Activated CD8-positive, alpha-beta T cell treated with anti-CD3 and anti-CD28 coated beads for 36 hours (primary cell): ENCODE measurements around the gene PCGF3. TPM values are rescaled to one million over a fixed set of nuclear protein-coding genes. Genes with fewer than 3 reads are reported as not detected.
A peak's percentile ranks its signal among the peaks of the same experiment; 100 is the strongest.

Source experiments
- ATAC-seq: fragments of 200-7000 bp; cut with Tn5 transposase; one replicate; pipeline ENCODE4 v1.10.0; 2021; ENCODE audit warnings: mild to moderate bottlenecking, moderate library complexity
- CTCF ChIA-PET: fragments of 350-600 bp; sonication (Branson Sonifier 250); formaldehyde crosslinking; loops from one replicate; lab custom pipeline; 2021; ENCODE audit warnings: antibody characterized with exemption; lab: Charles Lee
- POLR2A ChIA-PET: fragments of 350-600 bp; sonication (Branson Sonifier 250); formaldehyde crosslinking; loops from one replicate; lab custom pipeline; 2021; ENCODE audit warnings: antibody characterized with exemption; lab: Charles Lee
- DNase-seq: peaks from one replicate; pipeline ENCODE4 v3.0.0-alpha.2; 2020
- H3K27ac Mint-ChIP-seq: one replicate; pipeline ENCODE4 v1.8.0; 2021; ENCODE audit warnings: mild to moderate bottlenecking, mixed read lengths
- H3K27me3 Mint-ChIP-seq: one replicate; pipeline ENCODE4 v1.8.0; 2021; ENCODE audit warnings: mixed read lengths
- H3K36me3 Mint-ChIP-seq: one replicate; pipeline ENCODE4 v1.8.0; 2021; ENCODE audit warnings: low read depth, mixed read lengths
- H3K4me1 Mint-ChIP-seq: one replicate; pipeline ENCODE4 v1.8.0; 2021; ENCODE audit warnings: low read depth, mixed read lengths
- H3K4me3 Mint-ChIP-seq: one replicate; pipeline ENCODE4 v1.8.0; 2021; ENCODE audit warnings: mild to moderate bottlenecking, moderate library complexity, mixed read lengths
- H3K9me3 Mint-ChIP-seq: one replicate; pipeline ENCODE4 v1.8.0; 2021; ENCODE audit warnings: mixed read lengths
- CTCF ChIP-seq: fragments of 200-600 bp; IDR thresholded peaks from one replicate; pipeline ENCODE4 v1.8.0; 2022; ENCODE audit warnings: antibody characterized with exemption, mild to moderate bottlenecking
- intact Hi-C: fragments of 100-400 bp; cut with micrococcal nuclease; formaldehyde crosslinking; loops from one replicate; pipeline ENCODE4 v1.10.0; 2022
- total RNA-seq, 2 experiments: library from RNA; stranded (reverse); gene quantifications; one replicate each; pipeline ENCODE4 v1.2.3, GENCODE V29; 2021

The PCGF3 gene
- total RNA-seq, 2 experiments from 2014 or later = 23.9 to 25.6 TPM

GRCh38 chr4:789571-790465 lies 84.2 kb downstream of the PCGF3 start:
- DNase-seq = no peak
- POLR2A ChIA-PET = no interaction called here
- no peak for TF ChIP-seq CTCF
- no peak for ATAC-seq
- no peak overlapping the region for H3K27ac Mint-ChIP-seq
- intact Hi-C loops = no loop called here
- H3K36me3 Mint-ChIP-seq = no peaks in the 10 kb centered on the region
- H3K4me1 Mint-ChIP-seq = peaks cover 27% of the 10 kb centered on the region
- H3K4me3 Mint-ChIP-seq = no peak overlapping the region
- H3K27me3 Mint-ChIP-seq = peaks cover 37% of the 10 kb centered on the region
- CTCF ChIA-PET = interaction anchor here (0.8 kb wide), 1 partner anchor 47 kb away, joined by 3 read pairs; no protein-coding TSS in a partner anchor
- H3K9me3 Mint-ChIP-seq = no peaks in the 10 kb centered on the region

GRCh38 chr4:790466-790820 lies 84.8 kb downstream of the PCGF3 start:
- Mint-ChIP-seq H3K4me1 (peaks cover 27% of the 10 kb centered on the region), H3K27me3 (peaks cover 34% of the 10 kb centered on the region), H3K36me3 (no peaks in the 10 kb centered on the region), H3K4me3 (no peak overlapping the region), H3K9me3 (no peaks in the 10 kb centered on the region), H3K27ac (no peak overlapping the region)
- no peak for DNase-seq
- no peak for TF ChIP-seq CTCF
- intact Hi-C loops = no loop called here
- ChIA-PET CTCF (interaction anchor here (0.8 kb wide), 1 partner anchor 48 kb away, joined by 3 read pairs; no protein-coding TSS in a partner anchor), POLR2A (no interaction called here)
- ATAC-seq = no peak

GRCh38 chr4:791252-791897 lies 85.7 kb downstream of the PCGF3 start:
- no peak for TF ChIP-seq CTCF
- Mint-ChIP-seq H3K27me3 (peaks cover 32% of the 10 kb centered on the region), H3K27ac (no peak overlapping the region), H3K36me3 (no peaks in the 10 kb centered on the region), H3K4me3 (no peak overlapping the region), H3K9me3 (no peaks in the 10 kb centered on the region), H3K4me1 (peaks cover 25% of the 10 kb centered on the region)
- ATAC-seq (no peak), DNase-seq (no peak)
- intact Hi-C loops = no loop called here
- CTCF ChIA-PET = no interaction called here
- POLR2A ChIA-PET = no interaction called here

- CTCF ChIA-PET = no interaction called here
- TF ChIP-seq CTCF = no peak
- no peaks in the 10 kb centered on the region for H3K9me3 Mint-ChIP-seq
- peak; percentile 56 for ATAC-seq
- peaks cover 33% of the 10 kb centered on the region for H3K27me3 Mint-ChIP-seq
- no peak overlapping the region for H3K4me3 Mint-ChIP-seq
- DNase-seq = peak; percentile 59
- intact Hi-C loops = no loop called here
- no peak overlapping the region for H3K27ac Mint-ChIP-seq
- H3K4me1 Mint-ChIP-seq = peaks cover 25% of the 10 kb centered on the region
- POLR2A ChIA-PET = interaction anchor here (1.1 kb wide), 1 partner anchor 13 kb away, joined by 3 read pairs; no protein-coding TSS in a partner anchor
- H3K36me3 Mint-ChIP-seq = no peaks in the 10 kb centered on the region
Observed at GRCh38 chr4:791898-792625, 86.4 kb downstream of the PCGF3 start.
